ENCODE measurements around the gene TMEM176B.
"Not testable (repeated sequence)": the region's sequence is repeated elsewhere in the genome, so short reads cannot be mapped to it uniquely, and the experiment has no call there.

Gene TMEM176B

DNA sequence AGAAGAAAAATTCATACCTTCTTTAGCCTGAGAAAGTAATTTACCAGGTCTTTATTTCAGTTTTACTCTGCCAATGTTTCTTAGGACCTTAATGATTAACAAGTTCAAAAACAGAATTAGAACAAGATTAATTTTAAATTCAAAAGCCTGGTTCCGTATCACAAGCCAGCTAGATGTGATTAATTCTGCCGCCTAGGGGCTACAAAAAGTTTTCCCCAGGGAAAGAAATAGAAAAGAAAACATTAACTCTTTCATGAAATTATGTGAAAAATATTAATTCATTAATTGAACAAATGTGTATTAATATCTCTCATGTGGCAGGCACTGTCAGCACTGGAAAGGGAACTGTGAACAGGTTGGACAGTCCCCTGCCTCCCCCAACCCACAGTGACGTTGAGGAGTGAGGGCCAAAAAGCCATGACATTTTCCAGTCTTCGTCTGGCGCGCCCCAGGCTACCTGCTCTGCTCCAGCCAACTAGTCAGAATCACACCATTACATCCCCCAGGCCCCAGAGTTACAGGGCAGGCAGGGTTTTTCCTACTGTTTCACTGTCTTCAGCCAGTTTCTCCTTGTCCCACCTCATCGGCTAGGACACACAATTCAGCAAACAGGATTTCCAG, 20.5 kb upstream of the TMEM176B start:
- no peak for DNase-seq

DNA sequence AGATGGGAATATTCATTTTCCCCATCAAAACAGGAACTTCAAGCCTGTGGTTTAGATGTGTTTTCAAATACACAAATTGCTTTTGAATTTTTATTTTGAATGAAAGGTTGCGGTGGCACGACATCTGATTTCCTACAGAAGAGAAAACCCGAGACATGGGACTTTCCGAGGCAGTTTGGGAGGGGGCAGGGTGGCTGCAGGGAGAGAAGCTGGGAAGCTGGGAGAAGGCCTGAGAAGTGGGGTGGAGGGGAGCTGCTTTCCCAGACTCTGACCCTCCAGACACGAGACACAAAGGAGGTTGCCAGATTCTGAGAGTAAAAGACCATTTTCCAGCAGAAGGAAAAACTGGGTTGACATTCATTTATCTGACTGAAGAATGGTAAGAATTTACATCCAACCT, 20.0 kb upstream of the TMEM176B start:
- DNase-seq: no peak

DNA sequence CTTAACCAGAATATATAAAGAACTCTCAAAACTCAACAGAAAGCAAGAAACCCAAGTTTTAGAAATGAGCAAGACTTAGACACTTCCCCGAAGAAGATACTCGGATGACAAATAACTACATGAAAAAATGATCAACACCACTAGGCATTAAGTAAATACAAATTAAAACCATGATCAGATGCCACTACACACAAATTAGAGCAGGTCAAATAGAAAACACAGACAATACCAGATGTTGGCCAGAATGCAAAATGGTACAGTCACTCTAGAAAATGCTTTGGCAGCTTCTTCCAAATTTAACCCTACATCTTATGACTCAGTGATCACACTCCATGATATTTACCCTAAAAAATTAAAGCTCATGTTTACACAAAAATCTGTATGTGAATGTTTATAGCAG, 18.8 kb upstream of the TMEM176B start:
- DNase-seq: no peak

DNA sequence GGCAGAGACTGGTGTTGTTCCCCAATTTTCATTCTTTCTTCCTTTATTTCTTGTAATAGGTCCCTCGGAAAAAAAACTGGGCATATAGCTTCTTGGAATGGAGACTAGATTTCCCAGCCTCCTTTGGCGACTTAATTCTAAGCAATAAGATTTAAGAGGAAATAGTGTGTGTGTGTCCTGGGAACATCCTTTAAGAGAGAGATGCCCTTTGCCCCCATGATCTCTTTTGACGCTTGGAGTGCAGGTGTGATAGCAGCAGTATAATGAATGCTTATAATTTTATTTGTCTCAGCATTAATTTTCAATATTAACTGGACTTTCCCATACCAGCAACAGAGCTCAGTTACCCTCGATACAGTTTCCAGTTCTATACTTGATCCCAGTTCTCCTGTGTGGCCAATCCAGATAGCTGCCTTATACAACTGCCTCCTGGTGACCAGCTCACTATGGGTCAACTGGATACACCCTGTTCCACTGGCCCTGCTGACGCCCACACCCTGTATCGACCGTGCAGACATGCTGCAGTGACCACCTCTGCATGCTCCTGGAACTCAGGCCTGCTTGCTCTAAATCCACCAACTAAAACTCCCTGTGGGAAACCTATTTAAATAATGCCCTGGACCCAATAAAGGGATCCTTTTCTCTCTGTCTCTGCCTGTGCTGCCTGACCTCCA, 14.3 kb upstream of the TMEM176B start:
- DNase-seq: no peak

DNA sequence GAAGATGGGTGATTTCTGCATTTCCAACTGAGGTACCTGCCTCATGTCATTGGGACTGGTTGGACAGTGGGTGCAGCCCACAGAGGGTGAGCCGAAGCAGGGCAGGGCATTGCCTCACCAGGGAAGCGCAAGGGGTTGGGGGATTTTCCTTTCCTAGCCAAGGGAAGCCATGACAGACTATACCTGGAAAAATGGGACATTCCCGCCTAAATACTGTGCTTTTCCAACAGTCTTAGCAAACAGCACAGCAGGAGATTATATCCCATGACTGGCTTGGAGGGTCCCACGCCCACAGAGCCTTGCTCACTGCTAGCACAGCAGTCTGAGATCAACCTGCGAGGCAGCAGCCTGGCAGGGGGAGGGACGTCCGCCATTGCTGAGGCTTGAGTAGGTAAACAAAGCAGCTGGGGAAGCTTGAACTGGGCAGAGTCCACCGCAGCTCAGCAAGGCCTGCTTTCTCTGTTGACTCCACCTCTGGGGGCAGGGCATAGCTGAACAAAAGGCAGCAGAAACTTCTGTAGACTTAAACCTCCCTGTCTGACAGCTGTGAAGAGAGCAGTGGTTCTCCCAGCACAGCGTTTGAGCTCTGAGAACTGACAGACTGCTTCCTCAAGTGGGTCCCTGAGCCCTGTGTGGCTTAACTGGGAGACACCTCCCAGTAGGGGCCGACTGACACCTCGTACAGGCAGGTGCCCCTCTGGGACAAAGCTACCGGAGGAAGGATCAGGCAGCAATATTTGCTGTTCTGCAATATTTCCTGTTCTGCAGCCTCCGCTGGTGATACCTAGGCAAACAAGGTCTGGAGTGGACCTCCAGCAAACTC, 7.7 kb upstream of the TMEM176B start:
- not testable (repeated sequence) for DNase-seq

DNA sequence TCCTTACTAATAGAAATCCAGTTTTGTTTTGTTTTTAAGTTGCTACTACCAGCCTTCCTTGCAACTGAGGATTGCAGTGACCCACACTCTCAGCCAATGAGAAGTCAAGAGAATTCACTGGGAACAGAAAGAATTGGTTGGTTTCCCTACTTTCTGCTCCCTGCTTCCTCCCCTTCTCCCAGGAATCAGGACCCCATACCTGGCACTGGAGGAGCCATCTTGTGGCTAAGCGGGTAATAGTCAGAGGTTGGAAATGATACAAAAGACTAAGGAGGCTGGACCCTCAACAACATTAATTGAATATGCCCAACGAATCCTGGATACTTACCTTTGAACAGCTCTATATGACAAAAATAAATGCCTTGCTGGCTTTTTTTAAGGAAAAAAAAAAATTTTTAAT, 6.7 kb upstream of the TMEM176B start:
- no peak for DNase-seq

DNA sequence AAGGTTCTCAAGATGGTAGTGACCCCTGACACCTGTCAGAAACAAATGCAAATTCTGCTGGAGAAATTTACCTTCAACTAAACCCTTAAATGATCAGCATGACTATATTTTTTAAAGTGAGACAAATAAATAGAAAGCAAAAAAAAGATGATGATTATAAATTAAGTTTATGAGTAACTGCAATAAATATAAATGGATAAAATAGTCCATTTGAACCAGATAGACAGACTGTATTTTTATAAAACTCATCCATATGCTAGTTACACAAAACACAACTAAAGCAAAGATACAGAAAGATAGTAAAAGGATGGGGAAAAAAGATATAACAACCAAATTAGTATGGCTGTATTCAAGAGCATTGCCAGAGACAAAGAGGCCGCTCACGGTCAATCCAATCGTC, 6.3 kb upstream of the TMEM176B start:
- no peak for DNase-seq

DNA sequence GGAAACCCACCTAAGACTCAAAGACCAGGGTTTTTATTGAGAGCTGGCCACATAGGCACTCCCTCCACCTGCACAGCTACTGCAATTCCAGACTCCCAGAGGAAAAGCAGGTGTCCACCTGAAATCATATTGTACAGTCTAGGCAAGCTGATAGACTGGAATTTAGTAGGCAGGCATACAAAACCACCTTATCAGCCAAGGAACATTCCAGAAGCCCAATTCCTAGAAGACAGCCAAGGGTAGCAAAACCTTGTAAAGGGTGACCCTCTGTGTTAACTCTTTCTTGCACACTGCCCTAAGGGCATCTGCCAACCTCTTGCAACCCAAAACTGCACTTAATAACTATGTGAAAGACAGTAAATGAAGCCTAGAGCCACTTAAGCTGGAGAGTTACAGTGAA, 5.7 kb upstream of the TMEM176B start:
- DNase-seq: no peak

DNA sequence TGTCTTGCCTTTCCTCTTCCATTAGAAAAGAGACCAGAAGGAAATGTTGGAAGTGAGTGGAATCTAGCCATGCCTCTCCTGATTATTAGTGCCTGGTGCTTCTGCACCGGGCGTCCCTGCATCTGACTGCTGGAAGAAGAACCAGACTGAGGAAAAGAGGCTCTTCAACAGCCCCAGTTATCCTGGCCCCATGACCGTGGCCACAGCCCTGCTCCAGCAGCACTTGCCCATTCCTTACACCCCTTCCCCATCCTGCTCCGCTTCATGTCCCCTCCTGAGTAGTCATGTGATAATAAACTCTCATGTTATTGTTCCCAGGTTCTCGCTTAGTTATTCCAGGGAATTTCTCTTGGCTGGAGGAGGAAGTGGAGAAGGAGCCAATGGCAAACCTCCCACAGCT, 4.6 kb upstream of the TMEM176B start:
- no peak for DNase-seq

DNA sequence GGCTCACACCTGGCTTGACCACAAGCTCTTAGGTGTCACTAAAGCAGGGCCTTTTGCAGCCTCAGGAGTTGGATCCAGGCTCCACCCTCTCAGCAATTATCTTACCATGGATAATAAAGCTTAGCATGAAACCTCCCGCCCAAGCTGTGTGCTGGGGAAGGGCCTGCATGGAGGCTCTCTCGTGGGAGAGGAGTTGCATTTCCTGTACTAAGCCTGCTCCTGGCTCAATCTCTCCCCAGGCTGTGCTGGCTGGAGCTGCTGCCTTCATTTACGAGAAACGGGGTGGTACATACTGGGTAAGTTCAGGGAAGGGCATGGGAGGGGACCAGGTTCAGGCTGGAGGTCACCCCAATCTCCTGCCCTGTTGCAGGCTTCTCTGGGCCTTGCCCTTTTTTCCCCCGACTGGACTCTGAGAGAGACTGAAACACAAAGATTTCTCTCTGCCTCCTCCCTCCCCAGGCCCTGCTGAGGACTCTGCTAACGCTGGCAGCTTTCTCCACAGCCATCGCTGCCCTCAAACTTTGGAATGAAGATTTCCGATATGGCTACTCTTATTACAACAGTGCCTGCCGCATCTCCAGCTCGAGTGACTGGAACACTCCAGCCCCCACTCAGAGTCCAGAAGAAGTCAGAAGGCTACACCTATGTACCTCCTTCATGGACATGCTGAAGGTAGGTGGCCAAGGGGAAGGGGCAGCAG, 3.1 kb upstream of the TMEM176B start:
- DNase-seq: no peak

DNA sequence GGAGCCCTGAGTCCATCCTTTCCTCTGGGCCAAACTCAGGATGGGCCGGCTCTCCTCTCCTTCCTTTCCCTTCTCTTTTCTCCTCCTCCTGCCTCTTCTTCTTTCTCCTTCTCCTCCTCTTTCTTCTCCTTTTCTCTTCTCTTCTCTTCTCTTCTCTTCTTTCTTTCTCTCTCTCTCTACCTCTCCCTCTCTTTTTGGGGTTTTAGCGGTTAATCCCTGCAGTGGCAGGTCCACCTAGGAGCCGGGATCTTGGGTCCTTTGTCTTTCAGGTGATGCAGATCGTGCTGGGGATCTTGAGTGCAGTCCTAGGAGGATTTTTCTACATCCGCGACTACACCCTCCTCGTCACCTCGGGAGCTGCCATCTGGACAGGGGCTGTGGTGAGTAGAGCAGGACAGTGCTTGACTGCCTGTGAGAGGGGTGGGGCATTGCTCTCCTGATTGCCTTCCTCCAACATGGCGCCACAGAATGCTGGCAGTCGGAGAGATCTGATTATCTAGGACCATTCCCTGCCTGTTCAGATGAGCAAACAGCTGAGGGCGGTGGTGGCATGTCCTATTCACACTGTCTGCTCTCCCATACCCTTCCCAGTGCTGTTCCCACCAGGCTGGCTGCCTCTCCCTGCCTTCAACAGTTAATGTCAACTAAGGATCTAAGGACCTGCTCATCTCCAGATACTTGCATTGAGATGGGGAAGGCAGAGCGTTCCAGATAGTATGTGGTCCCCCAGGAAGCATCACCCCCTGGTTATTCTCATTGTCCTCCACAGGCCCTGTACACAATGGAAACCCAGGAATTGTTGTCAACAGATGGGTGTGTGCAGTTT, 2.0 kb upstream of the TMEM176B start:
- DNase-seq: no peak

DNA sequence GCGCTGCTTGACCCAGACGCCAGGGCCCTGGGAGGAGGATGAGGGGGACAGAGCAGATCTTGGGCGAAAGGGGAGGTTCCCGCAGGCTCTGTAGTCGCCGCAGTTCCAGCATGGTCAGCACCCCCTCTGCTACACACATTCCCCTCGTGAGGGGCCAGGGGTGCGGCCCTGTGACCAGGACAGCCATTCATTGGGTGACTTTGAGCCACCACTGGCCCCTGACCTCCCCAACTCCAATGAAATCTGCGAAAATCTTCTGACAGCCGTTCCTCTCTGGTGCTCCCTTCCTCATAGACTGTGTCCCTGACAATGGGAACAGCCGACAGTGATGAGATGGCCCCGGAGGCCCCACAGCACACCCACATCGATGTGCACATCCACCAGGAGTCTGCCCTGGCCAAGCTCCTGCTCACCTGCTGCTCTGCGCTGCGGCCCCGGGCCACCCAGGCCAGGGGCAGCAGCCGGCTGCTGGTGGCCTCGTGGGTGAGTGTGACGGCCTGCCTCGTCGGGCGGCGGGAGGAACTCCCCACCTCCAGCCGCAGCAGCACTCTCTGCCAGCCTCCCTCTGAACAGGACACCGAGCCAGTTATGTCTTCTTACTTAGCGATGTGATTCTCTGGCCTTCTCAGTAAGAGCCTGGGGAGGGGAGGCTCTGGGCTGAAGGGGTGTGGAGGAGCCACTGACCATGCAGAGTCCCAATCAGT, 1.2 kb upstream of the TMEM176B start:
- no peak for DNase-seq

DNA sequence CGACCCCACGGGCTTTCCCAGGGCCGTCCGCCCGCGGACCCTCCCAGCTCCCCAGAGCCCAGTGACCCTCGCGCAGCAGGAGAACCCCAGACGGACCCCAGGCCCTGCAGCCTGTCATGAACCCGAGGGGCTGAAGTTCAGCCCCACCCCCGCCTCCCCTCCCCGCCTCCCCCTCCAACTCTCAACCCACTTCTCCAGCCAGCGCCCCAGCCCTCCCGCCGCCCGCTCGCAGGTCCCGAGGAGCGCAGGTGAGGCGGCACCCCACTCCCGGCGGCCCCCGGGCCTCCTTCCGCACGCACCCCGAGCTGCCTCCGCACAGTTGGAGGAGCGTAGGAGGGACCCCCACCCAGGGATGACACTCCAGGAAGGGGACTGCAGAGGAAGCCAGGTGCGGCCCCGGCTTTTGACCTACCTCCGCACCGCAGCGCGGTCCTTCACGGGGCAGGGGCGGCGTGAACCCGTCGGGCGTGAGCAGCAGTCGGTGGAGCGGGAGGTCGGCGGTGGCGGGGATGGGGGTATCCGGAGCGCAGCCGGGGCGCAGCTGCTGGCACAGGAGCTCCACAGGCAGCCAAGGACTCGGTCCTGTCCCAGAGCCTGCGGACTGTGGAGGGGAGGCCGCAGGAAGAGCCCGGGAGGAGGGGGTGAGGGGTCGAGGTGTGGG, 547 bp upstream of the TMEM176B start, which contains the start of gene TMEM176A:
TSS of gene TMEM176A (plus strand) at position 189 of the 661 bp plus-strand sequence. CDS start 782 bp downstream, outside the sequence.
- peak in 2 of 6 experiments; percentile 11 to 30 for DNase-seq

DNA sequence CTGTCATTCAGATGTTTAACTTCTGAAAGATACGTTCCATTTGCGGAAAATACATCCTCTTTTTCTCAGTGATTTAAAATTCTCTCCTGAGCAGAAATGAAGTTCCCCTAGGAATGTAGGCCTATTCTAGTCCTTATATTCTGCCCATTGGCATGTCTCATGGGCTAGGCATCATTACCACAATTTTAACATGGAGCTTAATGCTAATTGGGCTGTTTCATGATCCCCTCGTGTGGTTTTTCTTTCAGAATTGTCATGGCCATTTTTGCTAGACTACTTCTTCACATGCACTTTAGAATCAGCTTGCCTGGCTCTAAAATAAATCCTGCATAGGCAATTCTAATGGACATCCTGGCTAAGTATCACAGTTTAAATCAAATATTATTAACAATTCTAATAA, 1.0 kb downstream of the TMEM176B start:
- no peak for DNase-seq

DNA sequence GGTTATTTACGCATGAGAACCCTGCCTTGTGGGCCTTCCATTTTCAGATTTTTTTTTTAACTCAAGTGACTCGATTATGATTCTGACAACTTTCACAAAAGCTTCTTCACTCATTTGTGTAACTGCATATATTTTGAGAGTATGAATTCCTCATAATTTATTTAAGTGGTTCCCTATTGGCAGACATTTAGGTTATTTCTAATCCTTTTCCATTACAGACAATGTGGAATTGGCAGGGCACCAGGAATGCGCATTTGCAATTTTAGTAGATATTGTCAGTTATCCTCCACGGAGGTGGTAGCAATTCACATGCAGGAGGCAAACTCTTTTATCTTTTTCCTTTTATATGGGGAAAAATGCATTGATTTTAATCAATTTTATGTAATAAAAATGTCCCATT, 2.5 kb downstream of the TMEM176B start:
- DNase-seq: no peak

DNA sequence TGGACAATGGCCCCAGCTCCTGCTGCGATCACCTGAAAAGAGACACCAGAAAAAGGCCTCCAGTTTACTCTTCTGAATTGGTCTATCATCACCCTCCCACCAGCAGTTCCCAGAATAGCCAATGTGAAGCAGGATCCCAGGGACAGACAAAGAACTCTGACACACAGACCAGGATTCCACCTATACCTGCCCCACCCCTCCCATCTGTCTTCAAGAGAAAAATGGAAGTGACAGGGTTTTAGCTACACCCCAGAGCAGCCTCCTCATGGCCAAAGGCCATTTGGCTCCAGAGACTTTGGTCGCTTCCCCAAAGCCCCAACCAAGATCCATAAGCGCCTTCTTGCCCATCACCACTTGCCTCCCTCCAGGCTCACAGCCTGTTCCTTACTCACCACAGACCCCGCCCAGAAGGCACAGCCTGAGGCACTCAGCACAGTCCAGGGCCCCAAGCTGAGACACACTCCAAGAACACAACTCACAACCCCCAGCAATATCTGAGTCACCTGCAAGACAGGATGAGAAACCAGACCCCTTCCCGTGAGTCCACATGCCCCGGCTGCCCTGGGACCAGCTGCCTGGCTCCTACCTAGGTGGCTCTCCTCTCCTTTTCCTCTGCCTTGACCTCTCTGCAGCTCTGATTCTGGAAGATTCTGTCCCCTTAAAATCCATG, 6.5 kb downstream of the TMEM176B start:
- no peak for DNase-seq

DNA sequence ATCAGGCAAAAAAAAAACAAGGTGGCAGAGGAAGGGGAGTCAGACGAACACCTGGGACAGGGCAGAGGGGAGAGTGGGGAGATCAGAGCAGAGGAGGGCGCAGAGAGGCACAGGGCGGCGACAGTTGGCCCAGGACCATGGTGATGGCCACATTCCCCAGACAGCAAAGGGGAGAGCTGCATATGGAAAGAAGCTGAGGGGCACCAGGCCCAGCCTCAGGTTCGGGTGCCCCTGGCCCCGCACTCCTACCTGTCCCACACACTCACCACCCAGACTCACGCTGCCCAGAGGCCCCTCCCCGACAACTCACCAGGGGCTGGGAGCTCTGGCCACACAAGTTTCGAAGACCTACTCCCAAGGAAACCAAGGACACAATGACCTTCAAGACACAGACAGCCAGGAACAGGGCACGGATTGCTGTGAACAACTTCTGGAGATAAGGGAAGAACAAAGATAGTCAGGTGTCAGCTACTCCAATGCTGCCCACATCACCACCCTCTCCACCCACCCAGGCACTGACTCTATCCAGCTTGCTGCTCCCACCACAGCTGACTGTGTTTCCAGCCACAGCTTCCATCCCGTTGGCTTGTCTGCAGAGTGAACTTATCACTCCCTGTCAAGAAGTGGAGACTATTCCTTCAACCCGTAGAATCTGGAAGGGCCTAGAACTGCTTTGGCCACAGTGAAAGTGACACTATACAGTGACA, 8.3 kb downstream of the TMEM176B start:
- DNase-seq: no peak

DNA sequence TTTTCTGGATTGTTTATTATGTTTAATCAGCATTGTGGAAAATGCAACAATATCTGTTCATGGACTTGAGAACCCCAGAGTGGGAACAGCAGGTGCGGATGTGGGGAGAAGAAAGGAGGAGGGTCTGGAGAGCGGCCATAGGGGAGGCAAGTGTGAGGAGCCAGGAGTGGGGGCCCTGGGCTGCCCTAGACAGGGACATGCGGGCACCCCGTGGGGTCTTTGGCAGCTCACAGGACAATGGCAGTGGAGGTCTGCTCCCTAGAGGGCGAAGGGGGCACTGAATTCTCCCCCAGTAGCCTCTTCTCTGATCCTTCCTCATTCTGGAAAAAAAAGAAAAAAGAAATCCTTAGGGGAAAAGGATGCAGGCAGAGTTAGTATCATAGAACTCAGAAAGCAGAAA, 8.9 kb downstream of the TMEM176B start:
- no peak for DNase-seq

DNA sequence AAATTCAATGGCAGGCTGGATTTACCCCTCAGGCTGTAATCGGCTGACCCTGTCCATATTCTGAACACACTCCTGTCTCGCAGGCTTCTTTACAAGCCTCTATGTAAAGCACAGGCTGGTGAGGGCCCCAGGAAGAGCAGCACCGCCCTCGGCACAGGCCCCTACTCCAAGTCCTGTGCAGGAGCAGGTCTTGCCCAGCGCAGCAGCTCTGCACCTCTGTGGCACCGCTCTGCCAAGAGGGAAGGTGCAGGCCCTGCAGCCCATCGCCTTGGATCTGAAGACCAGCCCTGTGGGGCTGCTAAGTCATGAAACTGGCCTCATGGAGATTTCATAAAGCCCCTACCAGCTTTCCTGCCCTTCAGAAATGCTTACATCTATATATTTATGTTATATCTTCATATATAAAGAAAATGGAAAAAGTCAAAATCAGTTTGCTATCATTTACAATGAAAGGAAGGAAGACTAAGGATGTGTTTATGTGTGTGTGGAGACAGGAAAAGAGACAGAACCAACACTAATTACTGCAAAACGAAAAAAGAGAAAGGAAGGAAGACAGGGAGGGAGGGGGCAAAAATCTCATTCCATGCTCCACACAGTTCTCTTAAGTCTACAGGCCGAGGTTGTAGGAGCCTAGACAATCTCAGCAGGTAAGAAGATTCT, 9.6 kb downstream of the TMEM176B start:
- no peak for DNase-seq
